Measurements from ENCODE around the gene CIRBP. TPM values are rescaled to one million over a fixed set of nuclear protein-coding genes. Genes with fewer than 3 reads are reported as not detected.

CIRBP gene
- total and polyA plus RNA-seq, 2 donors (not counting 1 experiment from before 2014, with no cell fraction given) = 104 to 298 TPM

DNA sequence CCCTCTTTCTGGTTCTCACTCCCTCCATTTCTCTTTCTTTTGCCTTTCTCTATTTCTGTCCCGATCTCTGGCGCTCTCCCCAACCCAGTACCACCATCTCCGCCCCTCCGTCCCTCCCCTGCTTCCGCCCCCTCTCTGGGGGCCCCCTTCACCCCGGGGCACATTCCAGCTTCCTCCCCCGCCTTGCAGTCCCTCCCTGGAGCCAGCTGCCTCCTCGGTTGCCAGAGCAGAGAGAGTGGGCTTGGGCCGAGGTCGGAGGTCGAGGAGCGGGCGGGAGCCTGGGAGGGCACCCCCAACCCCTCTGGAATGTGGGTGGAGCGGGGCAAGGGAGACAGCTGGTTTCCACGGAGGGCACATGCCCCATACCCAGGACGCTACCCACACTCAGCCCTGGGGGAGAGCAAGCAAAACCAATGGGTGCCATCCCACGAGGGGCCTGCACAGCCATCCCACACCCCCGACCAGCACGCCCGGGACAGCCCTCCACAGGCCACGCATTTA, 6.5 kb upstream of the CIRBP start:
- Histone ChIP-seq H3K27ac (ENCODE audit: insufficient read depth, low read length) (peak overlapping the region; percentile 95), H3K4me1 (ENCODE audit: control insufficient read depth, extremely low read depth, insufficient read depth, low read length) (peaks cover 57% of the 10 kb centered on the region), H4K20me1 (ENCODE audit: control insufficient read depth, extremely low read depth, insufficient read depth, low read length) (no peaks in the 10 kb centered on the region), H3K4me2 (ENCODE audit: extremely low read depth, insufficient read depth, low read length) (peak overlapping the region; percentile 19), H3K36me3 (ENCODE audit: control insufficient read depth, insufficient read depth, low read length) (peaks cover 6% of the 10 kb centered on the region), H3K9ac (ENCODE audit: insufficient read depth, low read length) (peak overlapping the region; percentile 13), H3K79me2 (ENCODE audit: control insufficient read depth, insufficient read depth, low read length) (peaks cover 8% of the 10 kb centered on the region), H3K4me3 (replicated peaks in 1 of 4; ENCODE audit: control extremely low read depth in 1 of 4, insufficient read depth in 1 of 4, low read depth in 3 of 4, low read length in 4 of 4) (no peak overlapping the region), H3K27me3 (ENCODE audit: control insufficient read depth, insufficient read depth, low read length) (no peaks in the 10 kb centered on the region), H2AFZ (ENCODE audit: low read length) (no peak overlapping the region), H3K9me3 (ENCODE audit: control insufficient read depth, insufficient read depth, low read depth, low read length) (no peaks in the 10 kb centered on the region)
- TF ChIP-seq, protein P1, sequence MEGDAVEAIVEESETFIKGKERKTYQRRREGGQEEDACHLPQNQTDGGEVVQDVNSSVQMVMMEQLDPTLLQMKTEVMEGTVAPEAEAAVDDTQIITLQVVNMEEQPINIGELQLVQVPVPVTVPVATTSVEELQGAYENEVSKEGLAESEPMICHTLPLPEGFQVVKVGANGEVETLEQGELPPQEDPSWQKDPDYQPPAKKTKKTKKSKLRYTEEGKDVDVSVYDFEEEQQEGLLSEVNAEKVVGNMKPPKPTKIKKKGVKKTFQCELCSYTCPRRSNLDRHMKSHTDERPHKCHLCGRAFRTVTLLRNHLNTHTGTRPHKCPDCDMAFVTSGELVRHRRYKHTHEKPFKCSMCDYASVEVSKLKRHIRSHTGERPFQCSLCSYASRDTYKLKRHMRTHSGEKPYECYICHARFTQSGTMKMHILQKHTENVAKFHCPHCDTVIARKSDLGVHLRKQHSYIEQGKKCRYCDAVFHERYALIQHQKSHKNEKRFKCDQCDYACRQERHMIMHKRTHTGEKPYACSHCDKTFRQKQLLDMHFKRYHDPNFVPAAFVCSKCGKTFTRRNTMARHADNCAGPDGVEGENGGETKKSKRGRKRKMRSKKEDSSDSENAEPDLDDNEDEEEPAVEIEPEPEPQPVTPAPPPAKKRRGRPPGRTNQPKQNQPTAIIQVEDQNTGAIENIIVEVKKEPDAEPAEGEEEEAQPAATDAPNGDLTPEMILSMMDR (conservative IDR thresholded peaks at IDR 0.05 in 1 of 2, IDR thresholded peaks at IDR 0.05 in 1 of 2; ENCODE audit: low read depth in 1 of 2, low read length in 2 of 2) = no peak
- TF ChIP-seq EZH2 (IDR thresholded peaks at IDR 0.05; ENCODE audit: low read length, missing control alignments) = no peak
- no peak for DNase-seq (ENCODE audit: low read depth in 2 of 2)

DNA sequence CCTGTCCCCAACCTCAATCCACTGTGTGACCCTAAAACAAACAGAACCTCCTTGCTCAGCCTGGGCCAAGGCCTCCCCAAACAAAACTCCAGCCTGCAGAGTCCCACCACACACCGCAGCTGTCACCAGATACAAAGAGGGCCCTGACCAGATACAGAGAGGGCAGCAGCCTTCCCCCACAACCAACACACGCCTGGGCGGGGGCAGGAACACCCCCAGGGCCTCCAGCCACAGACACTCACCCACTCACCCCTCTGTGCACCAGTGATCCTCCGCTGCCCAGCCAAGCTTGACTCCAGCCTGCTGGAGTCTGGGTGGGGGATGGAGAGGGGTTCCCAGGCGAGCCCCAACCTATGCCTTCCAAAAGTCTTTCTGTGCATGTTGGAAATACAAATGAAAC, 5.9 kb upstream of the CIRBP start:
- H3K4me3 ChIP-seq (replicated peaks in 1 of 4; ENCODE audit: control extremely low read depth in 1 of 4, insufficient read depth in 1 of 4, low read depth in 3 of 4, low read length in 4 of 4) = no peak overlapping the region
- peaks cover 3% of the 10 kb centered on the region for H3K36me3 ChIP-seq (ENCODE audit: control insufficient read depth, insufficient read depth, low read length)
- H3K27me3 ChIP-seq (ENCODE audit: control insufficient read depth, insufficient read depth, low read length) = no peaks in the 10 kb centered on the region
- TF ChIP-seq, protein P1 (conservative IDR thresholded peaks at IDR 0.05 in 1 of 2, IDR thresholded peaks at IDR 0.05 in 1 of 2; ENCODE audit: low read depth in 1 of 2, low read length in 2 of 2) = no peak
- no peak for TF ChIP-seq EZH2 (IDR thresholded peaks at IDR 0.05; ENCODE audit: low read length, missing control alignments)
- DNase-seq (ENCODE audit: low read depth in 2 of 2) = no peak
- no peaks in the 10 kb centered on the region for H3K9me3 ChIP-seq (ENCODE audit: control insufficient read depth, insufficient read depth, low read depth, low read length)
- H2AFZ ChIP-seq (ENCODE audit: low read length) = no peak overlapping the region
- peak overlapping the region; percentile 95 for H3K27ac ChIP-seq (ENCODE audit: insufficient read depth, low read length)
- H3K79me2 ChIP-seq (ENCODE audit: control insufficient read depth, insufficient read depth, low read length) = peaks cover 4% of the 10 kb centered on the region
- no peaks in the 10 kb centered on the region for H4K20me1 ChIP-seq (ENCODE audit: control insufficient read depth, extremely low read depth, insufficient read depth, low read length)
- no peak overlapping the region for H3K9ac ChIP-seq (ENCODE audit: insufficient read depth, low read length)
- no peak overlapping the region for H3K4me2 ChIP-seq (ENCODE audit: extremely low read depth, insufficient read depth, low read length)
- peaks cover 56% of the 10 kb centered on the region for H3K4me1 ChIP-seq (ENCODE audit: control insufficient read depth, extremely low read depth, insufficient read depth, low read length)

- TF ChIP-seq, protein P1 (conservative IDR thresholded peaks at IDR 0.05 in 1 of 2, IDR thresholded peaks at IDR 0.05 in 1 of 2; ENCODE audit: low read depth in 1 of 2, low read length in 2 of 2) = no peak
- no peak for TF ChIP-seq EZH2 (IDR thresholded peaks at IDR 0.05; ENCODE audit: low read length, missing control alignments)
- Histone ChIP-seq H4K20me1 (ENCODE audit: control insufficient read depth, extremely low read depth, insufficient read depth, low read length) (no peaks in the 10 kb centered on the region), H3K36me3 (ENCODE audit: control insufficient read depth, insufficient read depth, low read length) (no peaks in the 10 kb centered on the region), H3K4me2 (ENCODE audit: extremely low read depth, insufficient read depth, low read length) (peak overlapping the region; percentile 66), H3K9me3 (ENCODE audit: control insufficient read depth, insufficient read depth, low read depth, low read length) (no peaks in the 10 kb centered on the region), H3K79me2 (ENCODE audit: control insufficient read depth, insufficient read depth, low read length) (peaks cover 8% of the 10 kb centered on the region), H2AFZ (ENCODE audit: low read length) (no peak overlapping the region), H3K4me3 (replicated peaks in 1 of 4; ENCODE audit: control extremely low read depth in 1 of 4, insufficient read depth in 1 of 4, low read depth in 3 of 4, low read length in 4 of 4) (no peak overlapping the region), H3K27me3 (ENCODE audit: control insufficient read depth, insufficient read depth, low read length) (no peaks in the 10 kb centered on the region), H3K27ac (ENCODE audit: insufficient read depth, low read length) (peak overlapping the region; percentile 96), H3K9ac (ENCODE audit: insufficient read depth, low read length) (peak overlapping the region; percentile 36), H3K4me1 (ENCODE audit: control insufficient read depth, extremely low read depth, insufficient read depth, low read length) (peaks cover 50% of the 10 kb centered on the region)
- DNase-seq (ENCODE audit: low read depth in 2 of 2) = peak; percentile 87 to 89
These were observed 4.1 kb upstream of the CIRBP start for GRCh38 chr19:1264801-1265614.
